MM.1S (cell line): ENCODE results near the gene LRMDA.

Experiments used
- DNase-seq: peaks from one replicate; pipeline ENCODE4 v3.0.0-alpha.2; 2015
- H2AFZ ChIP-seq: fragments of 300-600 bp; sonication (generic); 2 replicates; pipeline ENCODE4 v1.6.0; 2016; ENCODE audit warnings: antibody characterized with exemption, low read length
- H3F3A ChIP-seq: fragments of 300-600 bp; sonication (generic); 2 replicates; pipeline ENCODE4 v1.6.1; 2016; ENCODE audit warnings: mild to moderate bottlenecking, antibody characterized with exemption, low read length, moderate library complexity, mixed read lengths; ENCODE audit not compliant: insufficient read depth
- H3K27ac ChIP-seq: fragments of 300-600 bp; sonication (generic); 2 replicates; pipeline ENCODE4 v1.5.1; 2016; ENCODE audit warnings: mild to moderate bottlenecking, low read length
- H3K27me3 ChIP-seq: fragments of 300-600 bp; sonication (generic); replicated peaks from 2 replicates; pipeline ENCODE4 v1.6.0; 2016; ENCODE audit warnings: low read length; ENCODE audit not compliant: insufficient read depth
- H3K36me3 ChIP-seq: fragments of 300-600 bp; sonication (generic); replicated peaks from 2 replicates; pipeline ENCODE4 v1.6.1; 2016; ENCODE audit warnings: mild to moderate bottlenecking, low read length, mixed read lengths; ENCODE audit not compliant: insufficient read depth
- H3K4me1 ChIP-seq: fragments of 300-600 bp; sonication (generic); 2 replicates; pipeline ENCODE4 v1.6.1; 2016; ENCODE audit warnings: low read length, mixed read lengths
- H3K4me2 ChIP-seq: fragments of 300-600 bp; sonication (generic); 2 replicates; pipeline ENCODE4 v1.6.0; 2016; ENCODE audit warnings: low read depth, low read length
- H3K4me3 ChIP-seq: fragments of 300-600 bp; sonication (generic); 2 replicates; pipeline ENCODE4 v1.5.1; 2016; ENCODE audit warnings: low read length, mixed read lengths
- H3K79me2 ChIP-seq: fragments of 300-600 bp; sonication (generic); 2 replicates; pipeline ENCODE4 v1.6.1; 2016; ENCODE audit warnings: mixed run types, low read length, mixed read lengths
- H3K9ac ChIP-seq: fragments of 300-600 bp; sonication (generic); 2 replicates; pipeline ENCODE4 v1.6.1; 2016; ENCODE audit warnings: low read length, mixed read lengths
- H3K9me2 ChIP-seq: fragments of 300-600 bp; sonication (generic); replicated peaks from 2 replicates; pipeline ENCODE4 v1.6.1; 2016; ENCODE audit warnings: mild to moderate bottlenecking, low read length, mixed read lengths; ENCODE audit not compliant: insufficient read depth
- H3K9me3 ChIP-seq: fragments of 300-600 bp; sonication (generic); replicated peaks from 2 replicates; pipeline ENCODE4 v1.6.1; 2016; ENCODE audit warnings: mild to moderate bottlenecking, low read length, mixed read lengths; ENCODE audit not compliant: insufficient read depth
- H4K20me1 ChIP-seq: fragments of 300-600 bp; sonication (generic); 2 replicates; pipeline ENCODE4 v1.6.1; 2016; ENCODE audit warnings: mild to moderate bottlenecking, low read length, moderate library complexity, mixed read lengths; ENCODE audit not compliant: insufficient read depth
- EZH2 ChIP-seq: fragments of 300-600 bp; sonication (generic); optimal IDR thresholded peaks from 2 replicates; pipeline ENCODE3; 2017; ENCODE audit warnings: low read depth, mild to moderate bottlenecking, antibody characterized with exemption, low read length, mixed read lengths
- EZH2phosphoT487 ChIP-seq: fragments of 300-600 bp; sonication (generic); IDR thresholded peaks from 2 replicates; pipeline ENCODE4 v1.6.1; 2018; ENCODE audit warnings: antibody characterized with exemption, low read length
- TF ChIP-seq, protein P1 (sequence below): fragments of 300-600 bp; sonication (generic); IDR thresholded peaks from 2 replicates; pipeline ENCODE4 v1.5.1; 2016; ENCODE audit warnings: antibody characterized with exemption, low read length, mixed read lengths

The LRMDA gene

DNA sequence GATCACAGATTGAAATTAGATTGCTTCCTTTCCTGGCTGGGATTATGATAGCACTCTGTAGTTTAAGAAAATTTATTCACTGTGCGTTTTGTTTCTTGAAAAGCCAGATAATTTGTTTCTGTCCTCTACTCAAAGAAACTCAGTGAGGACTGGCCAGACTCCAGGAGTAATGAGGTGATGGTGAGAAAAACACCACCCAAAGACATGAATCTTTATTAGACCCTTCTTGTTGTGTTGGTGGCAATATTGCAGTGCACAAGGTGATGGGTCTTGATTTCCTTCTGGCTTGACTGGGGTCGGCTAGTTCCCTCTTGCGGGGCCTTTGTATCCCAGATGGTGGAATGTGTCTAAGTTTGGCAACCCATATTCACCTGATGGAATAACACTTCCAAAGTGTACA is 756.8 kb downstream of the LRMDA start:
- TF ChIP-seq, protein P1, sequence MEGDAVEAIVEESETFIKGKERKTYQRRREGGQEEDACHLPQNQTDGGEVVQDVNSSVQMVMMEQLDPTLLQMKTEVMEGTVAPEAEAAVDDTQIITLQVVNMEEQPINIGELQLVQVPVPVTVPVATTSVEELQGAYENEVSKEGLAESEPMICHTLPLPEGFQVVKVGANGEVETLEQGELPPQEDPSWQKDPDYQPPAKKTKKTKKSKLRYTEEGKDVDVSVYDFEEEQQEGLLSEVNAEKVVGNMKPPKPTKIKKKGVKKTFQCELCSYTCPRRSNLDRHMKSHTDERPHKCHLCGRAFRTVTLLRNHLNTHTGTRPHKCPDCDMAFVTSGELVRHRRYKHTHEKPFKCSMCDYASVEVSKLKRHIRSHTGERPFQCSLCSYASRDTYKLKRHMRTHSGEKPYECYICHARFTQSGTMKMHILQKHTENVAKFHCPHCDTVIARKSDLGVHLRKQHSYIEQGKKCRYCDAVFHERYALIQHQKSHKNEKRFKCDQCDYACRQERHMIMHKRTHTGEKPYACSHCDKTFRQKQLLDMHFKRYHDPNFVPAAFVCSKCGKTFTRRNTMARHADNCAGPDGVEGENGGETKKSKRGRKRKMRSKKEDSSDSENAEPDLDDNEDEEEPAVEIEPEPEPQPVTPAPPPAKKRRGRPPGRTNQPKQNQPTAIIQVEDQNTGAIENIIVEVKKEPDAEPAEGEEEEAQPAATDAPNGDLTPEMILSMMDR: no peak
- TF ChIP-seq EZH2phosphoT487 (no peak), EZH2 (no peak)
- no peaks in the 10 kb centered on the region for H3K36me3 ChIP-seq
- H3K4me1 ChIP-seq: no peaks in the 10 kb centered on the region
- H3K9me2 ChIP-seq: no peaks in the 10 kb centered on the region
- H2AFZ ChIP-seq: no peak overlapping the region
- H3K9ac ChIP-seq: no peak overlapping the region
- H3K4me2 ChIP-seq: no peak overlapping the region
- H3K4me3 ChIP-seq: no peak overlapping the region
- no peak for DNase-seq
- H3K27me3 ChIP-seq: no peaks in the 10 kb centered on the region
- H3K9me3 ChIP-seq: no peaks in the 10 kb centered on the region
- H3K79me2 ChIP-seq: no peaks in the 10 kb centered on the region
- no peak overlapping the region for H3K27ac ChIP-seq
- H3F3A ChIP-seq: no peaks in the 10 kb centered on the region
- no peaks in the 10 kb centered on the region for H4K20me1 ChIP-seq

DNA sequence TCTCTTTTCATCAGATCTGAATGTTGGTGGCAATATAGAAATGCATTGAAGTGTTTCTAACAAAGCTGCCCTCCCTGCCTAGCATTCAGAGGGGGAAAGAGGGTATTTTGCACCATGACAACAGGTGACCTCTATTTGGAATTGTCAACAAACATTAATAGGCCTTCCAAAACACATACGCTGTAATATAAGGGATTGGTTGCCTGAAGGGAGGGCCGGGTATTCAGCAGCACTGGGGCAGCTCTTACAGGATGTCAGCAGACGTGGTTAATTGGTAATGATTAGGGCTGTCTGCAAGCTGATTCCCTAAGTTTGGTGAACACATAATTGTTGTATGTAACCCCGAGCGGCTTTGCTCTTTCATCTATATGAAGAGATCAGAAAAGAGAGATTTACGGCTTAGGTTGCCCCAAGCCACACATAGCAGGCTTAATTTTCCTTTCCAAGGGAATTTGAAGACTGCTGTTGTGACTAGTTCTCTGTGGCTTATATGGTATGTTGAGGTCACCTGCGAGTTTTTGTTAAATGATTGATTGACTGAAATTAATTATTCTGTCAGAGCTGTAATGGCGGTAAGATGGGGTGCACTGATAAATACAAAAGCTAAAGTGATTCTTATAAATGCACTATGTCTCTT is 759.3 kb downstream of the LRMDA start:
- no peaks in the 10 kb centered on the region for H3K36me3 ChIP-seq
- H3K9ac ChIP-seq: no peak overlapping the region
- no peaks in the 10 kb centered on the region for H3K9me3 ChIP-seq
- H3K27ac ChIP-seq: no peak overlapping the region
- no peak overlapping the region for H3K4me3 ChIP-seq
- no peaks in the 10 kb centered on the region for H3K4me1 ChIP-seq
- H3K4me2 ChIP-seq: no peak overlapping the region
- no peaks in the 10 kb centered on the region for H3K9me2 ChIP-seq
- H3F3A ChIP-seq: no peaks in the 10 kb centered on the region
- H3K27me3 ChIP-seq: no peaks in the 10 kb centered on the region
- TF ChIP-seq, protein P1: no peak
- TF ChIP-seq EZH2 (no peak), EZH2phosphoT487 (no peak)
- H2AFZ ChIP-seq: no peak overlapping the region
- H4K20me1 ChIP-seq: no peaks in the 10 kb centered on the region
- no peaks in the 10 kb centered on the region for H3K79me2 ChIP-seq
- no peak for DNase-seq

DNA sequence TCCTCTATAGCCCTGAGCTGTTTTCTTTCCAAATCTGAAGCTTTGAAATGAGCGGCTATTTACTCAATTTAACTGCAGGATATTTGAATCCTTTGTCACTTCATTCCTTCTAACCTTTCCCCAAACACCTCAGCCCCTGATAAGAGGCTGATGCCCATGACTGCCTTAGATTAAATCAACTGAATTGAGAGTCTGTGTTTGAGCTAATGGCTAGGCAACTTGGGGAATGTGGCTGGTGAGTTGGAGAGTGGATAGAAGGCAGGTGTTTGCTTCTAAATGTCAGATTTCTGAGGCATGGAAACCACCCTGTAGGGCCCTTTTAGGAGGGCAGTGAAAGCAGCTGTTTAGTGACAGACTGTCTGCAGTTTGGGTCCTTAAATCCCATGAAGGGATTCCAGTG is 759.9 kb downstream of the LRMDA start:
- TF ChIP-seq EZH2: no peak
- TF ChIP-seq, protein P1: no peak
- TF ChIP-seq EZH2phosphoT487: no peak
- no peak overlapping the region for H2AFZ ChIP-seq

More for the DNA sequence above, 759.9 kb downstream of the LRMDA start:
- Histone ChIP-seq H3K27me3 (no peaks in the 10 kb centered on the region), H3K79me2 (no peaks in the 10 kb centered on the region), H3K36me3 (no peaks in the 10 kb centered on the region), H3K9me3 (no peaks in the 10 kb centered on the region), H3K4me2 (no peak overlapping the region), H3K9ac (no peak overlapping the region), H4K20me1 (no peaks in the 10 kb centered on the region), H3K9me2 (no peaks in the 10 kb centered on the region), H3K27ac (no peak overlapping the region), H3F3A (no peaks in the 10 kb centered on the region), H3K4me1 (peaks cover 4% of the 10 kb centered on the region; the same call in 1 of the 2 replicates), H3K4me3 (no peak overlapping the region)
- no peak for DNase-seq
